Activated T-cell treated with anti-CD3 and anti-CD28 coated beads, Interleukin-2, amount 50 U/mL, for 4 hours (primary cell): ENCODE results near the gene IL15RA. TPM values are rescaled to one million over a fixed set of nuclear protein-coding genes. Genes with fewer than 3 reads are reported as not detected.
"Not testable (repeated sequence)": the region's sequence is repeated elsewhere in the genome, so short reads cannot be mapped to it uniquely, and the experiment has no call there.

Source experiments
- ATAC-seq, 2 donors: fragments of 200-7000 bp; cut with Tn5 transposase; one replicate each; pipeline ENCODE4 v1.10.0; 2021
- DNase-seq: peaks from one replicate; pipeline ENCODE4 v3.0.0-alpha.2; 2020
- H3K27me3 Mint-ChIP-seq: one replicate; pipeline ENCODE4 v1.8.0; 2021; ENCODE audit warnings: low read depth, mixed read lengths
- H3K36me3 Mint-ChIP-seq: one replicate; pipeline ENCODE4 v1.8.0; 2022; ENCODE audit warnings: mixed read lengths; ENCODE audit not compliant: insufficient read depth
- H3K4me1 Mint-ChIP-seq: one replicate; pipeline ENCODE4 v1.8.0; 2021; ENCODE audit warnings: low read depth, mixed read lengths
- H3K4me3 Mint-ChIP-seq: one replicate; pipeline ENCODE4 v1.8.0; 2021; ENCODE audit warnings: mild to moderate bottlenecking, moderate library complexity, mixed read lengths
- H3K9me3 Mint-ChIP-seq: one replicate; pipeline ENCODE4 v1.8.0; 2021; ENCODE audit warnings: mixed read lengths
- total RNA-seq, 3 donors: library from RNA; stranded (reverse); gene quantifications; one replicate each; pipeline ENCODE4 v1.2.1, GENCODE V29; 2021

Gene IL15RA
- total RNA-seq, 3 donors from 2014 or later, result 41.5 to 42.4 (median 41.9) TPM

DNA sequence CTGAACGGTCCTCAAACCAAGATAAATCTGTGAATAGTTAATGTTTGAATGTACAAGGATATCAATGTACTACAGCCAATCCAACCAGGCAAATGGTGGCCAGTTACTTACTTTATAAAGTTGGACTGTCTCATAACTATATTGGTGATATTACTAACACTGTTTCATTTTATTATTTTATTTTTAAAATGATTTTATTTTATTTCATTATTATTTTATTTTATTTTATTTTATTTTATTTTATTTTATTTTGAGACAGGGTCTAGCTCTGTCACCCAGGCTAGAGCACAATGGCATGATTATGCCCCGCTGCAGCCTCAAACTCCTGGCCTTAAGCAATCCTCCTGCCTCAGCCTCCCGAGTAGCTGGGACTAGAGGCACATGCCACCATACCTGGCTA, 6.8 kb downstream of the IL15RA start:
- no peak overlapping the region for H3K4me3 Mint-ChIP-seq
- DNase-seq (no peak), ATAC-seq (no peak)
- H3K36me3 Mint-ChIP-seq, result peaks cover 7% of the 10 kb centered on the region
- no peaks in the 10 kb centered on the region for H3K27me3 Mint-ChIP-seq
- peaks cover 47% of the 10 kb centered on the region for H3K4me1 Mint-ChIP-seq
- no peaks in the 10 kb centered on the region for H3K9me3 Mint-ChIP-seq

DNA sequence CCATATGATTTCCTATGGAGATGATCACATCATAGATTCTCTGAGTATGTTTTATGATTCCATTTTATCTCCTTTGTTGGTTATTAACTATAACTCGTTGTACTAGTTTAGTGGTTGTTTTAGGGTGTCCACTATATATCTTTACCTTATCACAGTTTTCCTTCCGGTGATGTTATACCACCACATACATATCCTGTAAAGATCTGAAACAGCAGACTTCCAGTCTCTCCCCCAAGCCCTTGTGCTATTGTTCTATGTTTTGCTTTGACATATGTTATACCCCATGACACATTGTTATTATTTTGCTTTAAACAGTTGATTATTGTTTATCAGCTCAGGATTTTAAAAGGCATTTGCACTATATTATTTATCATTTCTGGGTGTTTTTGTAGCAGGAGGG, 7.3 kb downstream of the IL15RA start:
- Mint-ChIP-seq H3K27me3 (no peaks in the 10 kb centered on the region), H3K9me3 (no peaks in the 10 kb centered on the region), H3K36me3 (peaks cover 10% of the 10 kb centered on the region), H3K4me1 (peaks cover 42% of the 10 kb centered on the region), H3K4me3 (no peak overlapping the region)
- no peak for ATAC-seq
- no peak for DNase-seq

DNA sequence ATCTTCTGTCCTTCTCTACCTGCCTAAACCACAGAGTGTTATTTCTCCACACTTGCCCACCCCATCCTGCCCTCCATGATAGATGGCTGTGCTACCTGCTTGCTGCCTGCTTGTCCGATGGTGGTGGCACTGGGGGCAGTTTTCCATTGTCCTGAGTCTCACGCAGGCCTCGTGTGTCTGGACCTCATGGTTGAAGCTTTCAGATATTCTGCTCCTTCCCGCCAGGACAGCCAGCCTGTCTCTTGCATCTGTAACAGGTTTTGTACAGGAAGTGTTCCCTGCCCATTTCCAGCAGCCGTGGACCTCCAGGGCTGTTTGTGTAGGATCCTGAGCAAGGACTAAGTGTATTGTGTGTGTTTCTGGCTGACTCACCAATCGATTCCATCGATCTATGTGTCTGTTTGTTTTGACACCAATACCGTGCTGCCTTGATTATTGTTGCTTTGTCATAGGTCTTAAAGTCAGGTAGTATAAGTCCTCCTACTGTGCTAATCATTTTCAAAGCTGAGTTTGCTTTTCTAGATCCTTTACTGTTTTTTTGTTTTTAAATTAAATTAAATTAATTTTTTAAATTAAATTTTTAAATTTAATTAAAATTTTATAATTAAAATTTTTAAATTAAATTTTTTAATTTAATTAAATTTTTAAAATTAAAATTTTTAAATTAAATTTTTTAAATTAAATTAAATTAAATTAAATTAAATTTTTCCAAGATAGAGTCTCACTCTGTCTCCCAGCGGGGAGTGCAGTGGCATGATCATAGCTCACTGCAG, 8.5 kb downstream of the IL15RA start:
- Mint-ChIP-seq H3K36me3 (peaks cover 14% of the 10 kb centered on the region), H3K27me3 (no peaks in the 10 kb centered on the region), H3K4me3 (no peak overlapping the region), H3K4me1 (peaks cover 33% of the 10 kb centered on the region), H3K9me3 (no peaks in the 10 kb centered on the region)
- DNase-seq (no peak), ATAC-seq (no peak)

GRCh38 chr10:5968037-5968680, 9.2 kb downstream of the IL15RA start:
- Mint-ChIP-seq H3K36me3 (peaks cover 20% of the 10 kb centered on the region), H3K4me1 (peaks cover 29% of the 10 kb centered on the region), H3K9me3 (no peaks in the 10 kb centered on the region), H3K27me3 (no peaks in the 10 kb centered on the region), H3K4me3 (no peak overlapping the region)
- DNase-seq, result no peak
- no peak for ATAC-seq

GRCh38 chr10:5965266-5965665, 12.1 kb downstream of the IL15RA start:
- no peak overlapping the region for H3K4me3 Mint-ChIP-seq
- no peaks in the 10 kb centered on the region for H3K27me3 Mint-ChIP-seq
- H3K4me1 Mint-ChIP-seq, result peaks cover 4% of the 10 kb centered on the region
- ATAC-seq (no peak), DNase-seq (no peak)
- H3K9me3 Mint-ChIP-seq, result no peaks in the 10 kb centered on the region
- H3K36me3 Mint-ChIP-seq, result peaks cover 32% of the 10 kb centered on the region

GRCh38 chr10:5964736-5965135, 12.6 kb downstream of the IL15RA start:
- H3K4me1 Mint-ChIP-seq, result no peaks in the 10 kb centered on the region
- ATAC-seq (no peak), DNase-seq (no peak)
- H3K36me3 Mint-ChIP-seq, result peaks cover 34% of the 10 kb centered on the region
- no peaks in the 10 kb centered on the region for H3K27me3 Mint-ChIP-seq
- no peaks in the 10 kb centered on the region for H3K9me3 Mint-ChIP-seq
- no peak overlapping the region for H3K4me3 Mint-ChIP-seq

DNA sequence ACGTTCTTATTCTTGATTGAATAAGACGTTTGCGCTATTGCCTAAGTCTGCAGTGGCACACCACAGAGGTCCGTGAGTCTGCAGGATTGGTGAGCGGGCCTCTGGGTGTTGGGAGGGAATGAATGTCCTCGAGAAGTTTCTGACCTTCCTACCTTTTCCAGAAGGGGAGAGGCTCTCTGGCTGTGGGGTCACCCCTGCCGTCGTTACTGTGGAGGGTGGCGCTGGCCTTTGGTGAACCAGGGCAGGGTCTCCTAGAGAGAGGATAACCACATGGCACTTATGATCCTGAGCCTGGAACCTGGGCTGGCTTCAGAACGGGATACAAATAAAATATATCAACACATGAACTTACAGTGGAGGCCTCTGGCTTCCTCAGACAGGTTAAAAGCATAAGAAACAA, 13.8 kb downstream of the IL15RA start:
- Mint-ChIP-seq H3K36me3 (peaks cover 37% of the 10 kb centered on the region), H3K9me3 (no peaks in the 10 kb centered on the region), H3K27me3 (no peaks in the 10 kb centered on the region), H3K4me1 (no peaks in the 10 kb centered on the region), H3K4me3 (no peak overlapping the region)
- ATAC-seq, result no peak
- DNase-seq, result no peak

- no peak for DNase-seq
Observed at GRCh38 chr10:5963071-5963470, 14.3 kb downstream of the IL15RA start.

GRCh38 chr10:5962358-5962940, 14.9 kb downstream of the IL15RA start:
- DNase-seq, H3K4me1 Mint-ChIP-seq, H3K9me3 Mint-ChIP-seq, ATAC-seq, H3K27me3 Mint-ChIP-seq, H3K4me3 Mint-ChIP-seq: not testable (repeated sequence)
- peaks cover 34% of the 10 kb centered on the region for H3K36me3 Mint-ChIP-seq

More at GRCh38 chr10:5963071-5963470, 14.3 kb downstream of the IL15RA start:
- peaks cover 35% of the 10 kb centered on the region for H3K36me3 Mint-ChIP-seq
- H3K4me3 Mint-ChIP-seq, result no peak overlapping the region
- ATAC-seq, result no peak
- no peaks in the 10 kb centered on the region for H3K9me3 Mint-ChIP-seq
- H3K27me3 Mint-ChIP-seq, result no peaks in the 10 kb centered on the region
- H3K4me1 Mint-ChIP-seq, result no peaks in the 10 kb centered on the region

GRCh38 chr10:5961405-5962100, 15.8 kb downstream of the IL15RA start:
- Mint-ChIP-seq H3K4me1 (no peaks in the 10 kb centered on the region), H3K4me3 (no peak overlapping the region), H3K9me3 (no peaks in the 10 kb centered on the region), H3K27me3 (no peaks in the 10 kb centered on the region), H3K36me3 (peaks cover 33% of the 10 kb centered on the region)
- no peak for DNase-seq
- no peak for ATAC-seq

- H3K4me1 Mint-ChIP-seq, result not testable (repeated sequence)
Observed at GRCh38 chr10:5960973-5961275, 16.4 kb downstream of the IL15RA start.

GRCh38 chr10:5960070-5960972, 17.0 kb downstream of the IL15RA start:
- no peaks in the 10 kb centered on the region for H3K4me1 Mint-ChIP-seq
- no peak overlapping the region for H3K4me3 Mint-ChIP-seq
- peaks cover 32% of the 10 kb centered on the region for H3K36me3 Mint-ChIP-seq
- no peak for ATAC-seq
- DNase-seq, result no peak
- H3K9me3 Mint-ChIP-seq, result no peaks in the 10 kb centered on the region
- no peaks in the 10 kb centered on the region for H3K27me3 Mint-ChIP-seq

More at GRCh38 chr10:5960973-5961275, 16.4 kb downstream of the IL15RA start:
- H3K27me3 Mint-ChIP-seq, DNase-seq, H3K9me3 Mint-ChIP-seq, ATAC-seq, H3K4me3 Mint-ChIP-seq: not testable (repeated sequence)
- H3K36me3 Mint-ChIP-seq, result peaks cover 33% of the 10 kb centered on the region

DNA sequence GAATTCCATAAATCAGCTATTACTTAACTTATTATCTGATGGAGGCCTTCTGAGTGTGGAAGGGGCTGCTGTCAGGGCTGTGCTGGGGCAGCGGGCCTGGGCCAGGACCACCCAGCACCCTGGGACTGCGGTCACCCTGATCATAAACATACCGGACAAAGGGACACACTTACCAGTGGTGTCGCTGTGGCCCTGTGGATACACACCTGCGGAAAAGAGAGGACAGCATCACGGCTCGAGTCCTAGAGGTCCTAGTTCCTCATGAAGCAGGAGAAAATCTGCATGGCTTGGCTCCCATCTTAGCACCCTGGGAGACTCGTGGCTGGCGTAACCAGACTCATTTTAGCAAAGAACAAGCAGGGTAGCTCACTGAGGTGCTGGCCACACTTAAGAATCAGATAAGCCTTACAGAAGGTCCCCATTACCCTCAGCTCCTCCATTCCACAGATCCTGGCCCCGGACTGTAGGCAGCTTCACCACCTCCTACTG, 17.7 kb downstream of the IL15RA start:
- Mint-ChIP-seq H3K9me3 (no peaks in the 10 kb centered on the region), H3K4me3 (no peak overlapping the region), H3K36me3 (peaks cover 27% of the 10 kb centered on the region), H3K27me3 (no peaks in the 10 kb centered on the region), H3K4me1 (no peaks in the 10 kb centered on the region)
- no peak for ATAC-seq
- no peak for DNase-seq

- no peak for DNase-seq
- Mint-ChIP-seq H3K9me3 (no peaks in the 10 kb centered on the region), H3K4me3 (no peak overlapping the region), H3K36me3 (peaks cover 26% of the 10 kb centered on the region), H3K4me1 (no peaks in the 10 kb centered on the region), H3K27me3 (no peaks in the 10 kb centered on the region)
- ATAC-seq, result no peak
Observed at GRCh38 chr10:5959142-5959541, 18.2 kb downstream of the IL15RA start.
